HG02571 (cell line): Measurements from ENCODE around the gene CMTM5.
"Not testable (repeated sequence)": the region's sequence is repeated elsewhere in the genome, so short reads cannot be mapped to it uniquely, and the experiment has no call there.

Source experiments
- ATAC-seq: cut with Tn5 transposase; IDR thresholded peaks from one replicate; pipeline ENCODE4 v1.9.1; 2021; ENCODE audit warnings: mild to moderate bottlenecking, moderate library complexity; ENCODE audit not compliant: unreplicated experiment

The CMTM5 gene

GRCh38 chr14:23396126-23396525, 19.3 kb downstream of the CMTM5 start:
- ATAC-seq = no peak

GRCh38 chr14:23396781-23397407, 20.0 kb downstream of the CMTM5 start:
- no peak for ATAC-seq

- no peak for ATAC-seq
These were observed 21.5 kb downstream of the CMTM5 start for GRCh38 chr14:23398348-23398747.

GRCh38 chr14:23399136-23399535, 22.3 kb downstream of the CMTM5 start:
- no peak for ATAC-seq

GRCh38 chr14:23399591-23399990, 22.7 kb downstream of the CMTM5 start:
- no peak for ATAC-seq

- ATAC-seq = not testable (repeated sequence)
These were observed 23.8 kb downstream of the CMTM5 start for GRCh38 chr14:23400496-23401149.

GRCh38 chr14:23401291-23401690, 24.4 kb downstream of the CMTM5 start:
- no peak for ATAC-seq

- ATAC-seq = no peak
These were observed 25.7 kb downstream of the CMTM5 start for GRCh38 chr14:23402296-23403138.

- no peak for ATAC-seq
These were observed 26.2 kb downstream of the CMTM5 start for GRCh38 chr14:23403139-23403438.

- ATAC-seq = no peak
These were observed 27.1 kb downstream of the CMTM5 start for GRCh38 chr14:23403908-23404307.

- ATAC-seq = no peak
These were observed 27.6 kb downstream of the CMTM5 start for GRCh38 chr14:23404331-23404900.

- ATAC-seq = no peak
These were observed 28.2 kb downstream of the CMTM5 start for GRCh38 chr14:23405096-23405495.

GRCh38 chr14:23405516-23406025, 28.7 kb downstream of the CMTM5 start:
- ATAC-seq = no peak

GRCh38 chr14:23406244-23406643, 29.4 kb downstream of the CMTM5 start:
- ATAC-seq = no peak

- ATAC-seq = no peak
These were observed 30.0 kb downstream of the CMTM5 start for GRCh38 chr14:23406725-23407355.

- ATAC-seq = no peak
These were observed 30.9 kb downstream of the CMTM5 start, which contains the start of gene MYH6 for GRCh38 chr14:23407516-23408306. TSS of gene MYH6 (minus strand) at chr14:23408273. CDS start at chr14:23407223, 1,050 bp downstream.

GRCh38 chr14:23408307-23408630, 31.4 kb downstream of the CMTM5 start:
- no peak for ATAC-seq

- ATAC-seq = no peak
These were observed 32.6 kb downstream of the CMTM5 start for GRCh38 chr14:23409475-23409874.

- ATAC-seq = no peak
These were observed 33.3 kb downstream of the CMTM5 start for GRCh38 chr14:23409966-23410635.
